Endothelial cell of umbilical vein (primary cell): ENCODE data around the gene AGBL3. TPM values are rescaled to one million over a fixed set of nuclear protein-coding genes. Genes with fewer than 3 reads are reported as not detected.

Experiments used
- BruUV-seq: library from RNA; stranded (reverse); fragments of 400-500 nt; replicated peaks from 2 replicates; lab custom pipeline; 2021; lab: Mats Ljungman, UMichigan
- CTCF ChIA-PET: fragments of 300-600, 350-600 bp; sonication (Branson Sonifier 250); formaldehyde crosslinking; loops from one replicate; lab custom pipeline; 2021; ENCODE audit warnings: antibody characterized with exemption, inconsistent platforms; lab: Charles Lee
- POLR2A ChIA-PET: fragments of 300-600, 350-600 bp; sonication (Branson Sonifier 250); formaldehyde crosslinking; loops from one replicate; lab custom pipeline; 2021; ENCODE audit warnings: antibody characterized with exemption, inconsistent platforms; lab: Charles Lee
- DNase-seq: peaks from one replicate; pipeline ENCODE4 v3.0.0-alpha.2; 2011; ENCODE audit warnings: low read depth, low spot score
- FAIRE-seq: peaks from 2 replicates; lab custom pipeline; 2011; peaks lifted over from hg19 to GRCh38; lab: Jason Lieb, UNC
- H2AFZ ChIP-seq: 2 replicates; pipeline ENCODE4 v1.6.0; 2012; ENCODE audit warnings: low read depth, low read length, control low read depth, inconsistent platforms
- H3K27ac ChIP-seq: 2 replicates; pipeline ENCODE4 v1.5.1; 2011; ENCODE audit warnings: low read depth, mild to moderate bottlenecking, control low read depth, low read length, moderate library complexity; ENCODE audit not compliant: insufficient read depth
- H3K27me3 ChIP-seq, 2 experiments: 2 replicates each; pipeline versions ENCODE4 v1.6.0 to v1.6.1; 2011; ENCODE audit warnings: low read length in 2 of 2, mixed read lengths in 1 of 2; ENCODE audit not compliant: control insufficient read depth in 2 of 2, insufficient read depth in 2 of 2
- H3K36me3 ChIP-seq, 2 experiments: 2 replicates in 1 of 2; 3 replicates in 1 of 2; pipeline ENCODE4 v1.5.1; 2011; ENCODE audit warnings: low read length in 2 of 2, mild to moderate bottlenecking in 1 of 2, moderate library complexity in 1 of 2; ENCODE audit not compliant: control insufficient read depth in 2 of 2, insufficient read depth in 2 of 2; ENCODE audit errors: extremely low read depth in 1 of 2
- H3K4me1 ChIP-seq: 3 replicates; pipeline ENCODE4 v1.5.1; 2011; ENCODE audit warnings: mild to moderate bottlenecking, low read length; ENCODE audit not compliant: control insufficient read depth, insufficient read depth; ENCODE audit errors: extremely low read depth
- H3K4me2 ChIP-seq: 2 replicates; pipeline ENCODE4 v1.6.1; 2011; ENCODE audit warnings: low read length, control low read depth, mixed read lengths; ENCODE audit not compliant: insufficient read depth
- H3K4me3 ChIP-seq, 3 experiments: fragments of 200-600 bp in 1 of 3; sonication (generic), shearing (Covaris generic) in 1 of 3; replicated peaks in 1 of 3; 2 replicates each; pipeline ENCODE4 v1.5.1; 2011 to 2016; ENCODE audit warnings: control low read depth in 3 of 3, low read length in 3 of 3, mild to moderate bottlenecking in 2 of 3, inconsistent platforms in 1 of 3, low read depth in 1 of 3, moderate library complexity in 1 of 3; ENCODE audit not compliant: insufficient read depth in 1 of 3
- H3K79me2 ChIP-seq: 2 replicates; pipeline ENCODE4 v1.6.0; 2012; ENCODE audit warnings: low read length, inconsistent platforms; ENCODE audit not compliant: control insufficient read depth, insufficient read depth
- H3K9ac ChIP-seq: replicated peaks from 2 replicates; pipeline ENCODE3; 2011; ENCODE audit warnings: low read length, control low read depth; ENCODE audit not compliant: insufficient read depth; ENCODE audit errors: extremely low read depth
- H3K9me1 ChIP-seq: replicated peaks from 3 replicates; pipeline ENCODE4 v1.6.0; 2011; ENCODE audit warnings: mild to moderate bottlenecking, low read length; ENCODE audit not compliant: control insufficient read depth, insufficient read depth; ENCODE audit errors: extremely low read depth
- H3K9me3 ChIP-seq: replicated peaks from 2 replicates; pipeline ENCODE4 v1.5.1; 2012; ENCODE audit warnings: low read length, inconsistent platforms; ENCODE audit not compliant: control insufficient read depth, insufficient read depth
- H4K20me1 ChIP-seq: replicated peaks from 2 replicates; pipeline ENCODE3; 2011; ENCODE audit warnings: mild to moderate bottlenecking, low read length; ENCODE audit not compliant: control insufficient read depth, insufficient read depth; ENCODE audit errors: extremely low read depth
- EZH2 ChIP-seq: IDR thresholded peaks from 2 replicates; pipeline ENCODE4 v1.6.1; 2012; ENCODE audit warnings: borderline replicate concordance, low read depth, mild to moderate bottlenecking, moderate library complexity, low read length, inconsistent platforms; ENCODE audit not compliant: severe bottlenecking
- FOS ChIP-seq: IDR thresholded peaks from 2 replicates; pipeline ENCODE4 v1.6.1; 2011; ENCODE audit warnings: mild to moderate bottlenecking, low read length, moderate library complexity, borderline replicate concordance; ENCODE audit not compliant: insufficient read depth
- GATA2 ChIP-seq: IDR thresholded peaks from 2 replicates; pipeline ENCODE4 v1.7.0; 2011; ENCODE audit warnings: low read depth, mild to moderate bottlenecking, moderate library complexity, mixed read lengths, low read length; ENCODE audit not compliant: insufficient read length, insufficient read depth
- JUN ChIP-seq: IDR thresholded peaks from 2 replicates; pipeline ENCODE4 v1.6.1; 2011; ENCODE audit warnings: borderline replicate concordance, low read depth; ENCODE audit not compliant: insufficient read length, insufficient read depth
- MYC ChIP-seq: IDR thresholded peaks from one replicate; pipeline ENCODE4 v1.6.1; 2011; ENCODE audit warnings: mild to moderate bottlenecking, low read depth, low read length
- POLR2A ChIP-seq: IDR thresholded peaks from 2 replicates; pipeline ENCODE4 v1.6.1; 2012; ENCODE audit warnings: low read depth, mild to moderate bottlenecking, control low read depth, low read length
- POLR2AphosphoS5 ChIP-seq: IDR thresholded peaks from 2 replicates; pipeline ENCODE4 v1.6.1; 2012; ENCODE audit warnings: low read depth, mild to moderate bottlenecking, control low read depth, low read length, moderate library complexity; ENCODE audit not compliant: insufficient read depth
- dilution Hi-C: fragments of 300-500 bp; cut with MboI; formaldehyde crosslinking; loops from one replicate; pipeline ENCODE4 v1.15.0; 2019; ENCODE audit warnings: low sequenced_read_pairs; ENCODE audit not compliant: extremely low pct_ligation_motif_present
- intact Hi-C: fragments of 100-400 bp; cut with micrococcal nuclease; formaldehyde crosslinking; loops from one replicate; pipeline ENCODE4 v1.10.0; 2022
- polyA plus RNA-seq, 4 experiments: library from polyadenylated mRNA; depleted of rRNA in 3 of 4; stranded (reverse) in 3 of 4; unstranded in 1 of 4; fragments of >200 nt; gene quantifications; 2 replicates each; pipeline versions ENCODE4 v1.2.1 to v1.2.3, GENCODE V29; 2011 to 2012; ENCODE audit warnings: missing spikeins in 1 of 4
- total RNA-seq: library from RNA; stranded (reverse); gene quantifications from 2 replicates; pipeline ENCODE4 v1.2.3, GENCODE V29; 2021
- TF ChIP-seq, protein P1 (sequence below), 2 donors: IDR thresholded peaks; 1 replicate in 1 of 2; 2 replicates in 1 of 2; pipeline ENCODE4 v1.5.1; 2011; ENCODE audit warnings: low read length in 2 of 2, mild to moderate bottlenecking in 2 of 2, moderate library complexity in 2 of 2, control low read depth in 1 of 2, inconsistent platforms in 1 of 2, low read depth in 1 of 2; ENCODE audit not compliant: insufficient read depth in 1 of 2; ENCODE audit errors: extremely low read depth in 1 of 2
- TF ChIP-seq, protein P2 (sequence below): IDR thresholded peaks from 2 replicates; pipeline ENCODE4 v1.6.1; 2011; ENCODE audit not compliant: insufficient read depth, insufficient read length

AGBL3 gene
- total and polyA plus RNA-seq, 2 donors (not counting 3 experiments of a cell fraction or from before 2014, with no cell fraction given) = 0.97 to 3.2 TPM

- Histone ChIP-seq H3K4me2 (no peak overlapping the region), H2AFZ (no peak overlapping the region), H3K4me1 (peaks cover 23% of the 10 kb centered on the region), H3K9me1 (no peaks in the 10 kb centered on the region), H3K79me2 (peaks cover 3% of the 10 kb centered on the region), H3K27ac (no peak overlapping the region), H3K27me3 (no peaks in the 10 kb centered on the region), H4K20me1 (no peaks in the 10 kb centered on the region), H3K9ac (no peak overlapping the region), H3K4me3 (no peak overlapping the region), H3K36me3 (peaks cover 4% of the 10 kb centered on the region in 2 experiments), H3K9me3 (no peaks in the 10 kb centered on the region)
- TF ChIP-seq JUN = no peak
- no peak for TF ChIP-seq FOS
- TF ChIP-seq, protein P1, sequence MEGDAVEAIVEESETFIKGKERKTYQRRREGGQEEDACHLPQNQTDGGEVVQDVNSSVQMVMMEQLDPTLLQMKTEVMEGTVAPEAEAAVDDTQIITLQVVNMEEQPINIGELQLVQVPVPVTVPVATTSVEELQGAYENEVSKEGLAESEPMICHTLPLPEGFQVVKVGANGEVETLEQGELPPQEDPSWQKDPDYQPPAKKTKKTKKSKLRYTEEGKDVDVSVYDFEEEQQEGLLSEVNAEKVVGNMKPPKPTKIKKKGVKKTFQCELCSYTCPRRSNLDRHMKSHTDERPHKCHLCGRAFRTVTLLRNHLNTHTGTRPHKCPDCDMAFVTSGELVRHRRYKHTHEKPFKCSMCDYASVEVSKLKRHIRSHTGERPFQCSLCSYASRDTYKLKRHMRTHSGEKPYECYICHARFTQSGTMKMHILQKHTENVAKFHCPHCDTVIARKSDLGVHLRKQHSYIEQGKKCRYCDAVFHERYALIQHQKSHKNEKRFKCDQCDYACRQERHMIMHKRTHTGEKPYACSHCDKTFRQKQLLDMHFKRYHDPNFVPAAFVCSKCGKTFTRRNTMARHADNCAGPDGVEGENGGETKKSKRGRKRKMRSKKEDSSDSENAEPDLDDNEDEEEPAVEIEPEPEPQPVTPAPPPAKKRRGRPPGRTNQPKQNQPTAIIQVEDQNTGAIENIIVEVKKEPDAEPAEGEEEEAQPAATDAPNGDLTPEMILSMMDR (IDR thresholded peaks at IDR 0.05; ENCODE audit: extremely low read depth in 1 of 2, insufficient read depth in 1 of 2, low read depth in 1 of 2, low read length in 2 of 2) = no peak
- TF ChIP-seq EZH2 = no peak
- TF ChIP-seq GATA2 = no peak
- no peak for TF ChIP-seq POLR2AphosphoS5
- TF ChIP-seq MYC = no peak
- no peak for TF ChIP-seq POLR2A
- TF ChIP-seq, protein P2, sequence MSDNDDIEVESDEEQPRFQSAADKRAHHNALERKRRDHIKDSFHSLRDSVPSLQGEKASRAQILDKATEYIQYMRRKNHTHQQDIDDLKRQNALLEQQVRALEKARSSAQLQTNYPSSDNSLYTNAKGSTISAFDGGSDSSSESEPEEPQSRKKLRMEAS = no peak
- CTCF ChIA-PET = interaction anchor here (3.8 kb wide), 1 partner anchor 181 kb away, joined by 45 read pairs; the partner anchor contains the start of gene AGBL3
- FAIRE-seq (no peak), DNase-seq (no peak)
- intact Hi-C loops = loop anchor here (10.0 kb wide), 1 partner anchor 473 kb away; no protein-coding TSS in a partner anchor
- POLR2A ChIA-PET = no interaction called here
- no TSS peak for BruUV-seq
- dilution Hi-C loops = no loop called here
Observed at GRCh38 chr7:135167365-135167917, 181.1 kb downstream of the AGBL3 start.
